CD14-positive monocyte (primary cell): ENCODE results near the gene BLOC1S1. TPM values are rescaled to one million over a fixed set of nuclear protein-coding genes. Genes with fewer than 3 reads are reported as not detected.
A peak's percentile ranks its signal among the peaks of the same experiment; 100 is the strongest.

Experiments used
- DNase-seq, 3 donors: peaks; one replicate each; pipeline ENCODE4 v3.0.0-alpha.2; 2011 to 2022
- H2AFZ ChIP-seq: 2 replicates; pipeline ENCODE4 v1.6.0; 2012; ENCODE audit warnings: mild to moderate bottlenecking, low read depth, low read length, inconsistent platforms; ENCODE audit not compliant: insufficient read depth, poor library complexity, severe bottlenecking
- H3K27ac ChIP-seq, 2 donors: 1 replicate in 1 of 2; 2 replicates in 1 of 2; pipeline ENCODE4 v1.5.1; 2012 to 2013; ENCODE audit warnings: low read length in 2 of 2, control low read depth in 1 of 2, inconsistent platforms in 1 of 2, low read depth in 1 of 2, mild to moderate bottlenecking in 1 of 2
- H3K27me3 ChIP-seq, 2 donors: one replicate each; pipeline versions ENCODE4 v1.6.0 to v1.6.1; 2011 to 2013; ENCODE audit warnings: low read length in 2 of 2; ENCODE audit not compliant: control insufficient read depth in 2 of 2, insufficient read depth in 2 of 2
- H3K36me3 ChIP-seq, 2 donors: replicated peaks in 1 of 2; 1 replicate in 1 of 2; 2 replicates in 1 of 2; pipeline versions ENCODE4 v1.5.1 to v1.6.1; 2012 to 2013; ENCODE audit warnings: low read length in 2 of 2, control low read depth in 1 of 2, inconsistent platforms in 1 of 2, mild to moderate bottlenecking in 1 of 2; ENCODE audit not compliant: insufficient read depth in 2 of 2, control insufficient read depth in 1 of 2
- H3K4me1 ChIP-seq, 2 donors: 1 replicate in 1 of 2; 2 replicates in 1 of 2; pipeline versions ENCODE4 v1.5.1 to v1.6.1; 2012 to 2013; ENCODE audit warnings: low read length in 2 of 2, control low read depth in 1 of 2, inconsistent platforms in 1 of 2, mild to moderate bottlenecking in 1 of 2, moderate library complexity in 1 of 2; ENCODE audit not compliant: insufficient read depth in 2 of 2, control insufficient read depth in 1 of 2
- H3K4me2 ChIP-seq: replicated peaks from 2 replicates; pipeline ENCODE3; 2012; ENCODE audit warnings: low read length, moderate library complexity, mild to moderate bottlenecking; ENCODE audit not compliant: poor library complexity, severe bottlenecking; ENCODE audit errors: extremely low read depth
- H3K4me3 ChIP-seq, 3 experiments: fragments of 200-600 bp in 1 of 3; sonication (generic) in 1 of 3; replicated peaks in 1 of 3; 1 replicate in 2 of 3; 2 replicates in 1 of 3; pipeline ENCODE4 v1.5.1; 2011 to 2013; ENCODE audit warnings: low read length in 3 of 3, mild to moderate bottlenecking in 3 of 3, control low read depth in 2 of 3, low read depth in 2 of 3, inconsistent platforms in 1 of 3, moderate library complexity in 1 of 3
- H3K79me2 ChIP-seq: 2 replicates; pipeline ENCODE4 v1.6.0; 2012; ENCODE audit warnings: mild to moderate bottlenecking, control low read depth, inconsistent platforms, low read length, moderate library complexity; ENCODE audit not compliant: insufficient read depth
- H3K9ac ChIP-seq: 2 replicates; pipeline ENCODE4 v1.6.0; 2017; ENCODE audit warnings: low read length, mild to moderate bottlenecking; ENCODE audit not compliant: insufficient read depth, poor library complexity, severe bottlenecking
- H3K9me3 ChIP-seq, 2 donors: replicated peaks in 1 of 2; 1 replicate in 1 of 2; 2 replicates in 1 of 2; pipeline versions ENCODE4 v1.5.1 to v1.6.1; 2012 to 2013; ENCODE audit warnings: low read length in 2 of 2, control low read depth in 1 of 2; ENCODE audit not compliant: control insufficient read depth in 1 of 2, insufficient read depth in 1 of 2
- H4K20me1 ChIP-seq: 2 replicates; pipeline ENCODE4 v1.6.0; 2012; ENCODE audit warnings: mild to moderate bottlenecking, low read length, control low read depth, moderate library complexity; ENCODE audit not compliant: insufficient read depth
- H3K27ac Mint-ChIP-seq, 7 donors: one replicate each; pipeline ENCODE4 v1.8.0; 2020; ENCODE audit warnings: mild to moderate bottlenecking in 7 of 7, mixed read lengths in 7 of 7, moderate library complexity in 6 of 7, inconsistent platforms in 2 of 7
- H3K27me3 Mint-ChIP-seq, 3 donors: one replicate each; pipeline ENCODE4 v1.8.0; 2021 to 2022; ENCODE audit warnings: low read depth in 3 of 3, mild to moderate bottlenecking in 3 of 3, mixed read lengths in 3 of 3, moderate library complexity in 3 of 3, inconsistent platforms in 1 of 3
- H3K36me3 Mint-ChIP-seq, 2 donors: one replicate each; pipeline ENCODE4 v1.8.0; 2020; ENCODE audit warnings: mixed read lengths in 2 of 2, inconsistent platforms in 1 of 2, mild to moderate bottlenecking in 1 of 2
- H3K4me1 Mint-ChIP-seq: one replicate; pipeline ENCODE4 v1.8.0; 2020; ENCODE audit warnings: mild to moderate bottlenecking, mixed read lengths
- H3K4me3 Mint-ChIP-seq, 2 donors: one replicate each; pipeline ENCODE4 v1.8.0; 2020; ENCODE audit warnings: mild to moderate bottlenecking in 2 of 2, mixed read lengths in 2 of 2, moderate library complexity in 1 of 2
- H3K9me3 Mint-ChIP-seq, 7 donors: one replicate each; pipeline ENCODE4 v1.8.0; 2020 to 2022; ENCODE audit warnings: mixed read lengths in 7 of 7, mild to moderate bottlenecking in 6 of 7, moderate library complexity in 6 of 7, inconsistent platforms in 2 of 7
- WGBS: methylation state at CpG from one replicate; pipeline ENCODE4 v1.1.5; 2013; ENCODE audit warnings: missing lambda C conversion rate; ENCODE audit not compliant: insufficient coverage; 5-methylcytosine and 5-hydroxymethylcytosine counted together
- intact Hi-C, 2 donors: fragments of 100-400 bp; cut with micrococcal nuclease; formaldehyde crosslinking; loops; one replicate each; pipeline versions ENCODE4 v1.15.0 to v1.15.1; 2023
- polyA minus RNA-seq: library from RNA; depleted of rRNA, polyadenylated mRNA; stranded (reverse); fragments of >200 nt; gene quantifications from 2 replicates; pipeline ENCODE4 v1.2.3, GENCODE V29; 2012
- polyA plus RNA-seq, 3 donors: library from polyadenylated mRNA; depleted of rRNA in 1 of 3; unstranded in 2 of 3; stranded (reverse) in 1 of 3; fragments of 300-500 nt in 2 of 3; fragments of >200 nt in 1 of 3; fragmentation: Illumina TruSeq in 2 of 3; gene quantifications; 1 replicate in 2 of 3; 2 replicates in 1 of 3; pipeline ENCODE4 v1.2.3, GENCODE V29; 2012 to 2021
- total RNA-seq, 12 experiments: library from RNA in 1 of 12; stranded (reverse) in 1 of 12; fragments of 120-200 nt in 1 of 12; gene quantifications; one replicate each; pipeline ENCODE4 v1.2.4 and lab custom pipeline; 2013 to 2026; ENCODE audit warnings: mixed read lengths in 6 of 12, inconsistent platforms in 1 of 12
- TF ChIP-seq, protein P1 (sequence below): fragments of 200-600 bp; IDR thresholded peaks from one replicate; pipeline ENCODE4 v1.8.0; 2022; ENCODE audit warnings: antibody characterized with exemption, mild to moderate bottlenecking

BLOC1S1 gene
- 248 TPM for total RNA-seq (2013)
- polyA plus RNA-seq (100 to 1,000 TPM; 222 to 358 (median 223) TPM), polyA minus RNA-seq (88.4 and 143 TPM in 2 replicates), total RNA-seq (lab: John Stamatoyannopoulos, UW) (3.7 to 14.0 (median 9.1) reads per million in 11 experiments)

GRCh38 chr12:55715833-55716581, at the start of gene BLOC1S1:
BLOC1S1 (plus strand) TSS chr12:55716046; CDS start chr12:55716052, 6 bp downstream.
- H3K9me3 Mint-ChIP-seq, result no peaks in the 10 kb centered on the region
- Histone ChIP-seq H3K4me1 (peaks cover 26 to 49% of the 10 kb centered on the region in 2 donors), H3K79me2 (peaks cover 29% of the 10 kb centered on the region), H3K27ac (peak within 1 kb of the TSS; percentile 84 to 92), H4K20me1 (peaks cover 38% of the 10 kb centered on the region), H3K9ac (peak within 1 kb of the TSS; percentile 91), H3K4me2 (peak within 1 kb of the TSS; percentile 83), H3K27me3 (peaks cover 0 to 20% of the 10 kb centered on the region in 2 donors), H3K4me3 (peak within 1 kb of the TSS; percentile 70 to 93 (median 76)), H2AFZ (peak within 1 kb of the TSS; percentile 91), H3K36me3 (peaks cover 18 to 26% of the 10 kb centered on the region in 2 donors), H3K9me3 (no peaks in the 10 kb centered on the region)
- 1% methylated on average over 27 of the region's 42 CpGs for WGBS
- DNase-seq, result peak; percentile 73 to 79 (median 77)
- peaks cover 50% of the 10 kb centered on the region for H3K4me1 Mint-ChIP-seq
- peaks cover 23 to 26% of the 10 kb centered on the region in 2 donors for H3K36me3 Mint-ChIP-seq
- TF ChIP-seq, protein P1, sequence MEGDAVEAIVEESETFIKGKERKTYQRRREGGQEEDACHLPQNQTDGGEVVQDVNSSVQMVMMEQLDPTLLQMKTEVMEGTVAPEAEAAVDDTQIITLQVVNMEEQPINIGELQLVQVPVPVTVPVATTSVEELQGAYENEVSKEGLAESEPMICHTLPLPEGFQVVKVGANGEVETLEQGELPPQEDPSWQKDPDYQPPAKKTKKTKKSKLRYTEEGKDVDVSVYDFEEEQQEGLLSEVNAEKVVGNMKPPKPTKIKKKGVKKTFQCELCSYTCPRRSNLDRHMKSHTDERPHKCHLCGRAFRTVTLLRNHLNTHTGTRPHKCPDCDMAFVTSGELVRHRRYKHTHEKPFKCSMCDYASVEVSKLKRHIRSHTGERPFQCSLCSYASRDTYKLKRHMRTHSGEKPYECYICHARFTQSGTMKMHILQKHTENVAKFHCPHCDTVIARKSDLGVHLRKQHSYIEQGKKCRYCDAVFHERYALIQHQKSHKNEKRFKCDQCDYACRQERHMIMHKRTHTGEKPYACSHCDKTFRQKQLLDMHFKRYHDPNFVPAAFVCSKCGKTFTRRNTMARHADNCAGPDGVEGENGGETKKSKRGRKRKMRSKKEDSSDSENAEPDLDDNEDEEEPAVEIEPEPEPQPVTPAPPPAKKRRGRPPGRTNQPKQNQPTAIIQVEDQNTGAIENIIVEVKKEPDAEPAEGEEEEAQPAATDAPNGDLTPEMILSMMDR, result no peak
- peaks cover 11 to 21% (median 19%) of the 10 kb centered on the region in 3 donors for H3K27me3 Mint-ChIP-seq
- H3K4me3 Mint-ChIP-seq, result peak within 1 kb of the TSS; percentile 88 to 94
- intact Hi-C loops, result loop anchor here in 1 of 2 donors (5.0 kb wide), 1 partner anchor 34 kb away; a partner anchor contains a TSS
- peak within 1 kb of the TSS; percentile 87 to 97 (median 93) for H3K27ac Mint-ChIP-seq

DNA sequence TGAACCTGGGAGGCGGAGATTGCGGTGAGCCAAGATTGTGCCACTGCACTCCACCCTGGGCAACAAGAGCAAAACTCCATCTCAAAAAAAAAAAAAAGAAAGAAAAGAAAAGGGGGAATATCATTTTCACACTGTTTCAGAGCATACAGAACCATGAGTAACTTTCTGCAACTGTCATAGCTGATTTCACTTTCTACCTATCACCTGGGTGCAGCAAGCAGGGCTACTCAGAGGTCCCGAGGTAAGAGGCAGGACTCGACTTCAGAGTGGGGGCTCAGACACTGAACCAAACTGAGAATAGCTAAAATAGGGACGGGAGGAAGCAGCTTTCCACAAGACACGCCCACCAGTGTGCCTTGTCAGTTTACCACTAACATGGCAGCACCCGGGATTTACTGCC, 49.3 kb upstream of the BLOC1S1 start:
- TF ChIP-seq, protein P1, result no peak
- H3K9me3 ChIP-seq, result no peaks in the 10 kb centered on the region
- H3K27ac ChIP-seq, result no peak overlapping the region

More for the DNA sequence above, 49.3 kb upstream of the BLOC1S1 start:
- Mint-ChIP-seq H3K9me3 (peaks cover 0 to 3% (median 0%) of the 10 kb centered on the region in 7 donors), H3K36me3 (no peaks in the 10 kb centered on the region), H3K27me3 (peaks cover 0 to 3% (median 0%) of the 10 kb centered on the region in 3 donors), H3K4me3 (no peak overlapping the region), H3K27ac (peak overlapping the region in 4 of 7 donors; percentile 56 to 82 (median 67)), H3K4me1 (peaks cover 27% of the 10 kb centered on the region)
- Histone ChIP-seq H4K20me1 (no peaks in the 10 kb centered on the region), H3K4me2 (no peak overlapping the region), H3K36me3 (no peaks in the 10 kb centered on the region), H3K27me3 (no peaks in the 10 kb centered on the region), H3K4me1 (peaks cover 14 to 27% of the 10 kb centered on the region in 2 donors), H2AFZ (no peak overlapping the region), H3K79me2 (no peaks in the 10 kb centered on the region), H3K4me3 (no peak overlapping the region), H3K9ac (no peak overlapping the region)
- intact Hi-C loops, result no loop called here
- WGBS, result 38% methylated on average over 5 of the region's 7 CpGs
- no peak for DNase-seq
